SKM-1 (cell line): ENCODE measurements around the gene GNAS-AS1.

Source experiments
- DNase-seq: peaks from one replicate; lab custom pipeline; 2025; ENCODE audit not compliant: unreplicated experiment; lab: John Stamatoyannopoulos, UW

The GNAS-AS1 gene

GRCh38 chr20:58886546-58886945, 35.8 kb upstream of the GNAS-AS1 start:
- DNase-seq = no peak

- DNase-seq = no peak
Observed at GRCh38 chr20:58884966-58885365, 34.3 kb upstream of the GNAS-AS1 start.

GRCh38 chr20:58883241-58883691, 32.6 kb upstream of the GNAS-AS1 start:
- no peak for DNase-seq

- DNase-seq = no peak
Observed at GRCh38 chr20:58882704-58883089, 32.0 kb upstream of the GNAS-AS1 start.

- no peak for DNase-seq
Observed at GRCh38 chr20:58880994-58881752, 30.5 kb upstream of the GNAS-AS1 start.

- no peak for DNase-seq
Observed at GRCh38 chr20:58880441-58880840, 29.7 kb upstream of the GNAS-AS1 start.

- DNase-seq = no peak
Observed at GRCh38 chr20:58878399-58878798, 27.7 kb upstream of the GNAS-AS1 start.

GRCh38 chr20:58877976-58878360, 27.3 kb upstream of the GNAS-AS1 start:
- DNase-seq = no peak

- no peak for DNase-seq
Observed at GRCh38 chr20:58877050-58877975, 26.6 kb upstream of the GNAS-AS1 start.

GRCh38 chr20:58876437-58876836, 25.7 kb upstream of the GNAS-AS1 start:
- no peak for DNase-seq

- DNase-seq = no peak
Observed at GRCh38 chr20:58875541-58876134, 24.9 kb upstream of the GNAS-AS1 start.

- DNase-seq = no peak
Observed at GRCh38 chr20:58875111-58875510, 24.4 kb upstream of the GNAS-AS1 start.

- DNase-seq = no peak
Observed at GRCh38 chr20:58874469-58874868, 23.8 kb upstream of the GNAS-AS1 start.

- DNase-seq = no peak
Observed at GRCh38 chr20:58871533-58872102, 20.9 kb upstream of the GNAS-AS1 start.

- DNase-seq = peak; percentile 35
Observed at GRCh38 chr20:58870293-58871014, 19.8 kb upstream of the GNAS-AS1 start.

GRCh38 chr20:58869662-58870227, 19.0 kb upstream of the GNAS-AS1 start:
- no peak for DNase-seq

GRCh38 chr20:58868795-58869194, 18.1 kb upstream of the GNAS-AS1 start:
- no peak for DNase-seq

GRCh38 chr20:58867211-58867610, 16.5 kb upstream of the GNAS-AS1 start:
- DNase-seq = no peak

GRCh38 chr20:58865843-58866242, 15.1 kb upstream of the GNAS-AS1 start:
- DNase-seq = no peak

GRCh38 chr20:58864346-58864745, 13.6 kb upstream of the GNAS-AS1 start:
- DNase-seq = no peak
